ENCODE results near the gene RREB1. TPM values are rescaled to one million over a fixed set of nuclear protein-coding genes. Genes with fewer than 3 reads are reported as not detected.

The RREB1 gene
- polyA plus RNA-seq, 1 donor from 2014 or later, result not detected

- no peak overlapping the region for H3K4me3 ChIP-seq (ENCODE audit: low read length)
- H3K27ac ChIP-seq (ENCODE audit: low read length), result no peak overlapping the region
These were observed 135.0 kb downstream of the RREB1 start for GRCh38 chr6:7242835-7243178.

GRCh38 chr6:7243179-7243981, 135.6 kb downstream of the RREB1 start:
- Histone ChIP-seq H4K20me1 (ENCODE audit: insufficient read depth) (no peaks in the 10 kb centered on the region), H3K27ac (ENCODE audit: low read length) (no peak overlapping the region), H3K4me2 (ENCODE audit: low read length) (no peak overlapping the region)
- TF ChIP-seq CTCF (IDR thresholded peaks at IDR 0.05; ENCODE audit: poor library complexity, severe bottlenecking) (peak; percentile 88), MXI1 (conservative IDR thresholded peaks at IDR 0.05; ENCODE audit: poor library complexity, severe bottlenecking) (no peak), SMC3 (conservative IDR thresholded peaks at IDR 0.05; ENCODE audit: poor library complexity) (peak; percentile 93), EP300 (conservative IDR thresholded peaks at IDR 0.05; ENCODE audit: poor library complexity, severe bottlenecking) (no peak), RAD21 (conservative IDR thresholded peaks at IDR 0.05) (peak; percentile 87), TAF1 (IDR thresholded peaks at IDR 0.05; ENCODE audit: low read depth) (no peak), POLR2AphosphoS5 (IDR thresholded peaks at IDR 0.05) (no peak), EZH2 (IDR thresholded peaks at IDR 0.05; ENCODE audit: borderline replicate concordance, insufficient read depth, low read length, poor library complexity, severe bottlenecking) (no peak)

More at GRCh38 chr6:7242835-7243178, 135.0 kb downstream of the RREB1 start:
- no peaks in the 10 kb centered on the region for H3K36me3 ChIP-seq (ENCODE audit: insufficient read depth, low read length)
- no peaks in the 10 kb centered on the region for H4K20me1 ChIP-seq (ENCODE audit: insufficient read depth)
- no peak overlapping the region for H3K4me2 ChIP-seq (ENCODE audit: low read length)
- no peak overlapping the region for H2AFZ ChIP-seq (ENCODE audit: low read depth, low read length)
- TF ChIP-seq REST (IDR thresholded peaks at IDR 0.05; ENCODE audit: borderline replicate concordance) (no peak), POLR2AphosphoS5 (IDR thresholded peaks at IDR 0.05) (no peak), RAD21 (conservative IDR thresholded peaks at IDR 0.05) (no peak), EZH2 (IDR thresholded peaks at IDR 0.05; ENCODE audit: borderline replicate concordance, insufficient read depth, low read length, poor library complexity, severe bottlenecking) (no peak), SMC3 (conservative IDR thresholded peaks at IDR 0.05; ENCODE audit: poor library complexity) (no peak), MXI1 (conservative IDR thresholded peaks at IDR 0.05; ENCODE audit: poor library complexity, severe bottlenecking) (no peak), EP300 (conservative IDR thresholded peaks at IDR 0.05; ENCODE audit: poor library complexity, severe bottlenecking) (no peak), TAF1 (IDR thresholded peaks at IDR 0.05; ENCODE audit: low read depth) (no peak), CTCF (IDR thresholded peaks at IDR 0.05; ENCODE audit: poor library complexity, severe bottlenecking) (no peak)
- H3F3A ChIP-seq (ENCODE audit: insufficient read depth, low read length, poor library complexity, severe bottlenecking), result no peaks in the 10 kb centered on the region
- no peaks in the 10 kb centered on the region for H3K9me3 ChIP-seq (ENCODE audit: low read length)
- H3K79me2 ChIP-seq (replicated peaks; ENCODE audit: insufficient read depth, low read length), result no peaks in the 10 kb centered on the region
- H3K27me3 ChIP-seq (ENCODE audit: insufficient read depth, low read depth, low read length), result no peaks in the 10 kb centered on the region
- H3K9me2 ChIP-seq (ENCODE audit: insufficient read depth, low read length), result no peaks in the 10 kb centered on the region
- H3K9ac ChIP-seq (ENCODE audit: low read length), result no peak overlapping the region

More at GRCh38 chr6:7243179-7243981, 135.6 kb downstream of the RREB1 start:
- no peaks in the 10 kb centered on the region for H3K36me3 ChIP-seq (ENCODE audit: insufficient read depth, low read length)
- no peak overlapping the region for H3K9ac ChIP-seq (ENCODE audit: low read length)
- H3K9me2 ChIP-seq (ENCODE audit: insufficient read depth, low read length), result no peaks in the 10 kb centered on the region
- no peaks in the 10 kb centered on the region for H3K79me2 ChIP-seq (replicated peaks; ENCODE audit: insufficient read depth, low read length)
- H3K9me3 ChIP-seq (ENCODE audit: low read length), result no peaks in the 10 kb centered on the region
- H3K27me3 ChIP-seq (ENCODE audit: insufficient read depth, low read depth, low read length), result no peaks in the 10 kb centered on the region
- H3F3A ChIP-seq (ENCODE audit: insufficient read depth, low read length, poor library complexity, severe bottlenecking), result no peaks in the 10 kb centered on the region
- H2AFZ ChIP-seq (ENCODE audit: low read depth, low read length), result no peak overlapping the region
- H3K4me3 ChIP-seq (ENCODE audit: low read length), result no peak overlapping the region
